ENCODE results near the gene ADCY9. TPM values are rescaled to one million over a fixed set of nuclear protein-coding genes. Genes with fewer than 3 reads are reported as not detected.
"Not testable (repeated sequence)": the region's sequence is repeated elsewhere in the genome, so short reads cannot be mapped to it uniquely, and the experiment has no call there.

The ADCY9 gene
- total and polyA plus RNA-seq, 4 donors = 12.7 to 37.6 (median 17.6) TPM

DNA sequence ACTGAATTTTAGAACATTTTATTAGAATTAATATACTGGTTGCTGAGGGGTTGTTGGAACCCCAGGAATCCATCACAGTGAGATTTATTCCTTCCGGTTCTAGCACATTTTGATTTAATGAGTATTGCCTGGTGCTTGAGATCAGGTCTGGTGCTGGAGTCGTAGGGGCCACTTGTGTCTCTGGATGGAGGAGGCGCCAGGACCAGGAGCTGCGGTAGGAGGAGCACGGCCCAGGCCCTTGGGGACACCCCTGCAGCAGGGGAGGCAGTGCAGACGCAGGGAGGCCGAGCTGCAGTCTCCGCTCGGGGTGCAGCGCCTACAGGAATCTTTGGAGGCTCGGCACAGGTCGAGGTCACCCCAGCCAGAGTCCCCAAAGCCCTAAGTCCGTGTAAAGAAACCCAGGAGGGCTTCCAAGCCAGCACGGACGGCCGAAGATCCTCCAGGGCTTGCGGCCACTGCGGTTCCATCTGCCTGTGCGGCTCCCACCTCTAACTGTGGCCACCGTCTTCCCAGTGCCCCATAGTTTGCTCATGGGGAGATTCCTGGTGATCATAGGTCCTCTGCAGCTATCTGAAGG lies 169.6 kb downstream of the ADCY9 start:
- no peak overlapping the region for H3K4me3 ChIP-seq
- H3K9me3 ChIP-seq (ENCODE audit: control insufficient read depth in 4 of 4, insufficient read depth in 3 of 4, low read length in 3 of 4) = no peaks in the 10 kb centered on the region
- H3K27me3 ChIP-seq (ENCODE audit: control insufficient read depth in 3 of 3, insufficient read depth in 3 of 3, low read length in 2 of 3) = no peaks in the 10 kb centered on the region
- DNase-seq (no peak), ATAC-seq (ENCODE audit: insufficient read depth, low FRiP score) (no peak)
- TF ChIP-seq, protein P1, sequence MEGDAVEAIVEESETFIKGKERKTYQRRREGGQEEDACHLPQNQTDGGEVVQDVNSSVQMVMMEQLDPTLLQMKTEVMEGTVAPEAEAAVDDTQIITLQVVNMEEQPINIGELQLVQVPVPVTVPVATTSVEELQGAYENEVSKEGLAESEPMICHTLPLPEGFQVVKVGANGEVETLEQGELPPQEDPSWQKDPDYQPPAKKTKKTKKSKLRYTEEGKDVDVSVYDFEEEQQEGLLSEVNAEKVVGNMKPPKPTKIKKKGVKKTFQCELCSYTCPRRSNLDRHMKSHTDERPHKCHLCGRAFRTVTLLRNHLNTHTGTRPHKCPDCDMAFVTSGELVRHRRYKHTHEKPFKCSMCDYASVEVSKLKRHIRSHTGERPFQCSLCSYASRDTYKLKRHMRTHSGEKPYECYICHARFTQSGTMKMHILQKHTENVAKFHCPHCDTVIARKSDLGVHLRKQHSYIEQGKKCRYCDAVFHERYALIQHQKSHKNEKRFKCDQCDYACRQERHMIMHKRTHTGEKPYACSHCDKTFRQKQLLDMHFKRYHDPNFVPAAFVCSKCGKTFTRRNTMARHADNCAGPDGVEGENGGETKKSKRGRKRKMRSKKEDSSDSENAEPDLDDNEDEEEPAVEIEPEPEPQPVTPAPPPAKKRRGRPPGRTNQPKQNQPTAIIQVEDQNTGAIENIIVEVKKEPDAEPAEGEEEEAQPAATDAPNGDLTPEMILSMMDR (IDR thresholded peaks at IDR 0.05; ENCODE audit: control extremely low read depth, extremely low read depth) = no peak
- H3K27ac ChIP-seq (ENCODE audit: low read depth in 1 of 2, low read length in 1 of 2) = peak overlapping the region in 1 of 2 donors; percentile 18
- peaks cover 0 to 31% (median 10%) of the 10 kb centered on the region in 5 donors for H3K4me1 ChIP-seq (ENCODE audit: control insufficient read depth in 5 of 5, insufficient read depth in 5 of 5, low read length in 5 of 5)
- H3K9ac ChIP-seq (ENCODE audit: insufficient read depth in 1 of 2, low read length in 2 of 2) = no peak overlapping the region
- no peaks in the 10 kb centered on the region for H3K36me3 ChIP-seq (ENCODE audit: control insufficient read depth in 4 of 4, insufficient read depth in 4 of 4, low read length in 4 of 4)
- 85 to 94% methylated on average over 20 of the region's 20 CpGs for WGBS, 2 donors

DNA sequence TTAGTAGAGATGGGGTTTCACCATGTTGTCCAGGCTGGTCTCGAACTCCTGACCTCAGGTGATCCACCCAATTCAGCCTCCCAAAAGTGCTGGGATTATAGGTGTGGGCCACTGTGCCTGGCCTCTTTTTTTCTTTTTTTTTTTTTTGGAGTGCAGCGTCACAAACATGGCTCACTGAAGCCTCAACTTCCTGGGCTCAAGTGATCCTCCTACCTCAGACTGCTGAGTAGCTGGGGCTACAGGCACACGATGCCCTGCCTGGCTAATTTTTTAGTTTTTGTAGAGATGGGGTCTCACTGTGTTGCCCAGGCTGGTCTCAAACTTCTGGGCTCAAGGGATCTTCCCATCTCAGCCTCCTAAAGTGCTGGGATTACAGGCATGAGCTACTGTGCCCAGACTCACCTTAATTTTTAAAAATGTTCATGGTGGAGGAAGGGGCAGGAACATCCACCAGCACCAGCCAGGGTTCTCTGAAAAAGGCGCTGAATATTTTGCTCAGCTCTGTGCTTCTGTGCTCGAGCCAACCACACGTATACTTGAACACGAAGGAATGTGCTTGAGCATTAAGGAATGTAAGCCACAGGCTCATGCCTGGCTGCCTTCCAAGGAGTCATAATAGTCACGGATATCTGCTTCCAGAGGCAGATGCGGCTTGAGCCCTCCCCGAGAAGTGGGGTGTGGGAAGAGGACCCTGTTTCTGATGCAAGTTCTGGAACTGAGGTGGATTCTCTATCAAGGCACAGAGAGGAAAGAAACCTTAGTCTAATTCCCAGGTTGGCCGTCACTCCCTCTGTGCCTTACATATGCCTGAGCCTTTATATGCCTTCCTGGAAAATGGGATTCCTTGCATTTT lies 170.3 kb downstream of the ADCY9 start:
- Histone ChIP-seq H3K9me3 (ENCODE audit: control insufficient read depth in 4 of 4, insufficient read depth in 3 of 4, low read length in 3 of 4) (no peaks in the 10 kb centered on the region), H3K9ac (ENCODE audit: insufficient read depth in 1 of 2, low read length in 2 of 2) (no peak overlapping the region), H3K36me3 (ENCODE audit: control insufficient read depth in 4 of 4, insufficient read depth in 4 of 4, low read length in 4 of 4) (no peaks in the 10 kb centered on the region), H3K4me1 (ENCODE audit: control insufficient read depth in 5 of 5, insufficient read depth in 5 of 5, low read length in 5 of 5) (peaks cover 0 to 26% (median 10%) of the 10 kb centered on the region in 5 donors), H3K4me3 (no peak overlapping the region), H3K27me3 (ENCODE audit: control insufficient read depth in 3 of 3, insufficient read depth in 3 of 3, low read length in 2 of 3) (no peaks in the 10 kb centered on the region), H3K27ac (ENCODE audit: low read depth in 1 of 2, low read length in 1 of 2) (peak overlapping the region in 1 of 2 donors; percentile 72)
- DNase-seq (peak; percentile 90 to 95 (median 94)), ATAC-seq (ENCODE audit: insufficient read depth, low FRiP score) (peak; percentile 43)
- WGBS, 2 donors = 46 to 70% methylated on average over 11 of the region's 11 CpGs
- TF ChIP-seq, protein P1 (IDR thresholded peaks at IDR 0.05; ENCODE audit: control extremely low read depth, extremely low read depth) = no peak

DNA sequence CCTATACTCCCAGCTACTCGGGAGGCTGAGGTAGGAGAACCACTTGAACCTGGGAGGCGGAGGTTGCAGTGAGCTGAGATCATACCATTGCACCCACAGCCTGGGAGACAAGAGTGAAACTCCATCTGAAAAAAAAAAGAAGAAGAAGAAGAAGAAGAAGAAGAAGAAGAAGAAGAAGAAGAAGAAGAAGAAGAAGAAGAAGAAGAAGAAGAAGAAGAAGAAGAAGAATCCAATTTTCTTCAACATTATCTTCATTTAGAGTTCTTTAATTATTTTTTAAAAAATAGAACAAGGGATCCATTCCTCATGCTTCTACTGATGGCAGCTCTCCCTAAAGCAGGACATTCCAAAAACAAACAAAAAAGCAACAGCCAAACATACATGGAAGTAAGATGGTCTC lies 171.8 kb downstream of the ADCY9 start:
- not testable (repeated sequence) for H3K27ac ChIP-seq (ENCODE audit: low read depth in 1 of 2, low read length in 1 of 2); H3K4me3 ChIP-seq; ATAC-seq (ENCODE audit: insufficient read depth, low FRiP score); H3K9ac ChIP-seq (ENCODE audit: insufficient read depth in 1 of 2, low read length in 2 of 2); DNase-seq; H3K27me3 ChIP-seq (ENCODE audit: control insufficient read depth in 3 of 3, insufficient read depth in 3 of 3, low read length in 2 of 3); H3K9me3 ChIP-seq (ENCODE audit: control insufficient read depth in 4 of 4, insufficient read depth in 3 of 4, low read length in 3 of 4); H3K36me3 ChIP-seq (ENCODE audit: control insufficient read depth in 4 of 4, insufficient read depth in 4 of 4, low read length in 4 of 4)
- H3K4me1 ChIP-seq (ENCODE audit: control insufficient read depth in 5 of 5, insufficient read depth in 5 of 5, low read length in 5 of 5) = peaks cover 0 to 11% (median 5%) of the 10 kb centered on the region in 5 donors
- 90 to 91% methylated on average over 2 of the region's 2 CpGs for WGBS, 2 donors

DNA sequence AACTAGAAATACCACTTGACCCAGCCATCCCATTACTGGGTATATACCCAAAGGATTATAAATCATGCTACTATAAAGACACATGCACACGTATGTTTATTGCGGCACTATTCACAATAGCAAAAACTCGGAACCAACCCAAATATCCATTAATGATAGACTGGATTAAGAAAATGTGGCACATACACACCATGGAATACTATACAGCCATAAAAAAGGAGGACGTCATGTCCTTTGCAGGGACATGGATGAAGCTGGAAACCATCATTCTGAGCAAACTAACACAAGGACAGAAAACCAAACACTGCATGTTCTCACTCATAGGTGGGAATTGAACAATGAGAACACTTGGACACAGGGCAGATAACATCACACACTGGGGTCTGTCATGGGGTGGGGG lies 174.1 kb downstream of the ADCY9 start:
- 98% methylated on average over 4 of the region's 4 CpGs for WGBS, 2 donors
- not testable (repeated sequence) for DNase-seq

More for the DNA sequence above, 174.1 kb downstream of the ADCY9 start:
- not testable (repeated sequence) for H3K27ac ChIP-seq (ENCODE audit: low read depth in 1 of 2, low read length in 1 of 2); H3K4me1 ChIP-seq (ENCODE audit: control insufficient read depth in 5 of 5, insufficient read depth in 5 of 5, low read length in 5 of 5); H3K4me3 ChIP-seq; H3K27me3 ChIP-seq (ENCODE audit: control insufficient read depth in 3 of 3, insufficient read depth in 3 of 3, low read length in 2 of 3); H3K36me3 ChIP-seq (ENCODE audit: control insufficient read depth in 4 of 4, insufficient read depth in 4 of 4, low read length in 4 of 4); ATAC-seq (ENCODE audit: insufficient read depth, low FRiP score); H3K9me3 ChIP-seq (ENCODE audit: control insufficient read depth in 4 of 4, insufficient read depth in 3 of 4, low read length in 3 of 4); H3K9ac ChIP-seq (ENCODE audit: insufficient read depth in 1 of 2, low read length in 2 of 2)
